Measurements from ENCODE around the gene ARFRP1.
"Not testable (repeated sequence)": the region's sequence is repeated elsewhere in the genome, so short reads cannot be mapped to it uniquely, and the experiment has no call there.

The ARFRP1 gene

GRCh38 chr20:63657937-63658748 is 49.6 kb downstream of the ARFRP1 start, which contains the start of gene RTEL1:
RTEL1 (plus strand) TSS chr20:63658312; CDS start chr20:63659403, 1,091 bp downstream.
- H3K9me3 ChIP-seq = no peaks in the 10 kb centered on the region
- H3K4me2 ChIP-seq = peak within 1 kb of the TSS; percentile 99
- peak within 1 kb of the TSS; percentile 81 for H3K4me3 ChIP-seq
- peak within 1 kb of the TSS; percentile 99 for H3K27ac ChIP-seq
- H3K27me3 ChIP-seq = no peaks in the 10 kb centered on the region
- no peak for TF ChIP-seq Cebpa-rat (IDR thresholded peaks at IDR 0.05)
- no peaks in the 10 kb centered on the region for H4K20me1 ChIP-seq
- peaks cover 52% of the 10 kb centered on the region for H3K4me1 ChIP-seq
- H3K9ac ChIP-seq = peak within 1 kb of the TSS; percentile 97
- H3K36me3 ChIP-seq = peaks cover 38% of the 10 kb centered on the region

- peaks cover 2% of the 10 kb centered on the region; the same call in 1 of the 2 replicates for H4K20me1 ChIP-seq
- H3K27ac ChIP-seq = peak overlapping the region; percentile 99
- peak overlapping the region; percentile 81 for H3K4me3 ChIP-seq
- peak overlapping the region; percentile 97 for H3K9ac ChIP-seq
- peaks cover 52% of the 10 kb centered on the region for H3K4me1 ChIP-seq
- H3K4me2 ChIP-seq = peak overlapping the region; percentile 99
- TF ChIP-seq Cebpa-rat (IDR thresholded peaks at IDR 0.05) = no peak
- H3K36me3 ChIP-seq = peaks cover 31% of the 10 kb centered on the region
- no peaks in the 10 kb centered on the region for H3K9me3 ChIP-seq
- H3K27me3 ChIP-seq = no peaks in the 10 kb centered on the region
Observed at GRCh38 chr20:63657260-63657936, 50.4 kb downstream of the ARFRP1 start.

GRCh38 chr20:63656451-63656850 is 51.3 kb downstream of the ARFRP1 start:
- H3K36me3 ChIP-seq = peaks cover 22% of the 10 kb centered on the region
- no peak for TF ChIP-seq Cebpa-rat (IDR thresholded peaks at IDR 0.05)
- no peaks in the 10 kb centered on the region for H3K27me3 ChIP-seq
- peaks cover 11% of the 10 kb centered on the region for H4K20me1 ChIP-seq
- H3K4me3 ChIP-seq = no peak overlapping the region; the same call in 1 of the 2 replicates
- peak overlapping the region; percentile 97; the same call in 1 of the 2 replicates for H3K9ac ChIP-seq
- H3K4me2 ChIP-seq = peak overlapping the region; percentile 99
- peak overlapping the region; percentile 99; the same call in 1 of the 2 replicates for H3K27ac ChIP-seq
- peaks cover 60% of the 10 kb centered on the region for H3K4me1 ChIP-seq
- H3K9me3 ChIP-seq = no peaks in the 10 kb centered on the region

- H3K4me3 ChIP-seq = 0 out of 2 replicates have a peak overlapping the region, but pooled peaks have one; percentile 6
- peak overlapping the region; percentile 98 for H3K4me2 ChIP-seq
- H3K27me3 ChIP-seq = no peaks in the 10 kb centered on the region
- H3K9ac ChIP-seq = peak overlapping the region; percentile 89
- H3K36me3 ChIP-seq = peaks cover 10% of the 10 kb centered on the region
- no peaks in the 10 kb centered on the region for H3K9me3 ChIP-seq
- TF ChIP-seq Cebpa-rat (IDR thresholded peaks at IDR 0.05) = no peak
- peak overlapping the region; percentile 96 for H3K27ac ChIP-seq
- peaks cover 68% of the 10 kb centered on the region for H3K4me1 ChIP-seq
- H4K20me1 ChIP-seq = peaks cover 20% of the 10 kb centered on the region
Observed at GRCh38 chr20:63655249-63655648, 52.5 kb downstream of the ARFRP1 start.

GRCh38 chr20:63653974-63654668 is 53.7 kb downstream of the ARFRP1 start:
- Histone ChIP-seq H3K9me3 (no peaks in the 10 kb centered on the region), H3K27me3 (no peaks in the 10 kb centered on the region), H3K36me3 (peaks cover 3% of the 10 kb centered on the region), H3K9ac (peak overlapping the region; percentile 89), H3K4me1 (peaks cover 64% of the 10 kb centered on the region), H3K27ac (peak overlapping the region; percentile 96), H3K4me2 (peak overlapping the region; percentile 98), H4K20me1 (peaks cover 32% of the 10 kb centered on the region), H3K4me3 (peak overlapping the region; percentile 67)
- TF ChIP-seq Cebpa-rat (IDR thresholded peaks at IDR 0.05) = no peak

- H3K36me3 ChIP-seq = peaks cover 11% of the 10 kb centered on the region
- TF ChIP-seq Cebpa-rat (IDR thresholded peaks at IDR 0.05) = no peak
- H3K4me1 ChIP-seq = peaks cover 68% of the 10 kb centered on the region
- peak within 1 kb of the TSS; percentile 97 for H3K4me3 ChIP-seq
- no peaks in the 10 kb centered on the region for H3K9me3 ChIP-seq
- peak within 1 kb of the TSS; percentile 96 for H3K27ac ChIP-seq
- no peaks in the 10 kb centered on the region for H3K27me3 ChIP-seq
- peaks cover 40% of the 10 kb centered on the region for H4K20me1 ChIP-seq
- H3K4me2 ChIP-seq = peak within 1 kb of the TSS; percentile 99
- H3K9ac ChIP-seq = peak within 1 kb of the TSS; percentile 89
Observed at GRCh38 chr20:63653041-63653973, 54.5 kb downstream of the ARFRP1 start, which contains the start of gene STMN3. STMN3 (minus strand) TSS chr20:63653424; CDS start chr20:63653345, 79 bp downstream.

- peak overlapping the region; percentile 89 for H3K9ac ChIP-seq
- TF ChIP-seq Cebpa-rat (IDR thresholded peaks at IDR 0.05) = no peak
- no peaks in the 10 kb centered on the region for H3K27me3 ChIP-seq
- peak overlapping the region; percentile 99 for H3K4me2 ChIP-seq
- H3K36me3 ChIP-seq = peaks cover 15% of the 10 kb centered on the region
- peaks cover 68% of the 10 kb centered on the region for H3K4me1 ChIP-seq
- H3K9me3 ChIP-seq = no peaks in the 10 kb centered on the region
- H3K4me3 ChIP-seq = peak overlapping the region; percentile 97
- peaks cover 45% of the 10 kb centered on the region for H4K20me1 ChIP-seq
- peak overlapping the region; percentile 90 for H3K27ac ChIP-seq
Observed at GRCh38 chr20:63652192-63652980, 55.4 kb downstream of the ARFRP1 start.

GRCh38 chr20:63651942-63652191 is 55.9 kb downstream of the ARFRP1 start:
- Histone ChIP-seq H3K9ac (peak overlapping the region; percentile 89), H3K27ac (peak overlapping the region; percentile 90)
- no peak for TF ChIP-seq Cebpa-rat (IDR thresholded peaks at IDR 0.05)

GRCh38 chr20:63650486-63650885 is 57.3 kb downstream of the ARFRP1 start:
- not testable (repeated sequence) for H3K4me3 ChIP-seq, H3K9ac ChIP-seq, H3K27me3 ChIP-seq, H3K27ac ChIP-seq, H3K4me2 ChIP-seq, H3K9me3 ChIP-seq
- peaks cover 26% of the 10 kb centered on the region for H3K36me3 ChIP-seq
- peaks cover 49% of the 10 kb centered on the region for H3K4me1 ChIP-seq
- peaks cover 45% of the 10 kb centered on the region for H4K20me1 ChIP-seq

More at GRCh38 chr20:63651942-63652191, 55.9 kb downstream of the ARFRP1 start:
- Histone ChIP-seq H3K4me2 (peak overlapping the region; percentile 99), H3K4me3 (peak overlapping the region; percentile 97), H4K20me1 (peaks cover 45% of the 10 kb centered on the region), H3K36me3 (peaks cover 15% of the 10 kb centered on the region), H3K9me3 (no peaks in the 10 kb centered on the region), H3K4me1 (peaks cover 63% of the 10 kb centered on the region), H3K27me3 (no peaks in the 10 kb centered on the region)

Measured in BLaER1 (cell line).